OCI-LY1 (cell line): ENCODE data around the gene TNFRSF12A.
A peak's percentile ranks its signal among the peaks of the same experiment; 100 is the strongest.

Source experiments
- H2AFZ ChIP-seq: fragments of 200-600 bp; sonication (generic), shearing (Covaris generic); 2 replicates; pipeline ENCODE4 v1.6.0; 2014; ENCODE audit warnings: antibody characterized with exemption, mild to moderate bottlenecking, low read length
- H3F3A ChIP-seq: fragments of 200-600 bp; sonication (generic), shearing (Covaris generic); 2 replicates; pipeline ENCODE4 v1.6.0; 2014; ENCODE audit warnings: mild to moderate bottlenecking, antibody characterized with exemption, low read length, moderate library complexity; ENCODE audit not compliant: insufficient read depth
- H3K27ac ChIP-seq: fragments of 200-600 bp; sonication (generic); 2 replicates; pipeline ENCODE4 v1.5.1; 2014; ENCODE audit warnings: low read length, mixed run types, mild to moderate bottlenecking, low read depth; ENCODE audit not compliant: poor library complexity, severe bottlenecking
- H3K27me3 ChIP-seq: fragments of 200-600 bp; sonication (generic); 2 replicates; pipeline ENCODE4 v1.6.0; 2014; ENCODE audit warnings: antibody characterized with exemption, mild to moderate bottlenecking, low read length, moderate library complexity; ENCODE audit not compliant: insufficient read depth
- H3K36me3 ChIP-seq: fragments of 200-600 bp; sonication (generic); 2 replicates; pipeline ENCODE4 v1.6.1; 2014; ENCODE audit warnings: mild to moderate bottlenecking, antibody characterized with exemption, low read length, moderate library complexity, mixed read lengths; ENCODE audit not compliant: insufficient read depth
- H3K4me1 ChIP-seq: fragments of 200-600 bp; sonication (generic); 2 replicates; pipeline ENCODE4 v1.5.1; 2014; ENCODE audit warnings: mild to moderate bottlenecking, low read length, moderate library complexity; ENCODE audit not compliant: insufficient read depth, severe bottlenecking
- H3K4me2 ChIP-seq: fragments of 200-600 bp; sonication (generic), shearing (Covaris generic); 2 replicates; pipeline ENCODE4 v1.6.1; 2014; ENCODE audit warnings: low read length
- H3K4me3 ChIP-seq: fragments of 200-600 bp; sonication (generic); 2 replicates; pipeline ENCODE4 v1.5.1; 2014; ENCODE audit warnings: low read length, low read depth, mild to moderate bottlenecking, mixed read lengths; ENCODE audit not compliant: poor library complexity, severe bottlenecking
- H3K79me2 ChIP-seq: fragments of 200-600 bp; shearing (Covaris generic); 2 replicates; pipeline ENCODE4 v1.6.1; 2016; ENCODE audit warnings: mixed run types, low read length, mixed read lengths; ENCODE audit not compliant: insufficient read depth
- H3K9ac ChIP-seq: fragments of 200-600 bp; sonication (generic), shearing (Covaris generic); 2 replicates; pipeline ENCODE4 v1.6.1; 2014; ENCODE audit warnings: mild to moderate bottlenecking, low read length, mixed read lengths
- H3K9me2 ChIP-seq: fragments of 200-600 bp; sonication (generic), shearing (Covaris generic); 2 replicates; pipeline ENCODE4 v1.6.1; 2014; ENCODE audit warnings: low read depth, mild to moderate bottlenecking, low read length, mixed read lengths
- H3K9me3 ChIP-seq: fragments of 200-600 bp; shearing (Covaris generic); 2 replicates; pipeline ENCODE4 v1.6.1; 2014; ENCODE audit warnings: low read length, mixed read lengths
- H4K20me1 ChIP-seq: fragments of 200-600 bp; sonication (generic), shearing (Covaris generic); 2 replicates; pipeline ENCODE4 v1.6.0; 2016; ENCODE audit warnings: mild to moderate bottlenecking, low read length; ENCODE audit not compliant: insufficient read depth
- EZH2 ChIP-seq: fragments of 200-600 bp; sonication (generic), shearing (Covaris generic); IDR thresholded peaks from 2 replicates; pipeline ENCODE4 v1.8.0; 2017; ENCODE audit warnings: borderline replicate concordance, mixed run types, mild to moderate bottlenecking, antibody characterized with exemption, low read length, moderate library complexity, mixed read lengths
- TF ChIP-seq, protein P1 (sequence below): fragments of 200-600 bp; sonication (generic), shearing (Covaris generic); IDR thresholded peaks from 2 replicates; pipeline ENCODE4 v1.5.1; 2017; ENCODE audit warnings: mild to moderate bottlenecking, antibody characterized with exemption, low read length, moderate library complexity, mixed read lengths

TNFRSF12A gene

DNA sequence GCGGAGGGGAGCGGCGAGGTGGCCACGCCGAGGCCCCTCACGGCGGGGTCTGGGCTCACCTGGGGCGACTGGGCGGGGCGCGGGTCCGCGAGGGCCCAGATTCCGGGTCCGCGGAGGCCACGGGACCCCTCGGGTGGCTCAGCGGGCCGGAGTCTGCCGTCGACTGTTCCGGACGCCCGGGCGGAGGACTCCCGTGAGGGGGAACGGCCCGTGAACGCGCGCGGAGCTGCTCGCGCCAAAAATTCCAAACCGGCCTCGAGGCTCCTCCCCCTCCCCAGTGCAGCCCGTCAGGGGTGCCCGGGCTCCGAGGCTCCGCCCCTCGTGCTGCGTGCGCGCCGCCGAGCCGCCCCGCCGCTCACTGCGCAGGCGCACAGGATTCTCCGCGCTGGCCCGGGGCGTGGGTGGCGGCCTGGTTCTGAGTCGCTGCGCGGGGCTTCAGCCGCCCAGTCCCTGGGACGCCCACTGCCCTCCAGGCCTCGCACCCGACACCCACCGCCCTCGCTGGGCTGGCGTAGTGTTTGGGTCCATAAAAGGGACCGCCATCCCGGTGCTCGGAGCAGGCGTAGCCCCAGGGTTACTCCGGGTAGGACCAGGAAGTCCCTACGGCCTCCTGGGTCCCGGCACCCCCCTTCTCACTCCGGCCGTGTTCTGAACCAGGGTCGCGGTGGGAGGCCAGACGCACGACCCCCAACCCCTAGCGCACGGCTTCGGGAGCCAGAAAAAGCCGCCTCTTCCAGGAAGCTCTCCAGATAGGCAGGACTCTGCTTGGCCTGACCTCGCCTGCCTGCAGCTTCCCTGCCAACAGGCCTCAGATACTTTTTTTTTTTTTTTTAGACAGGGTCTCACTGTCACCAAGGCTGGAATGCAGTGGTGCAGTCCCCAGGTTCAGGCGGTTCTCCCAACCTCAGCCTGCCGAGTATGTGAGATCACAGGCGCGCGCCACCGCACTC lies 39.7 kb upstream of the TNFRSF12A start, which contains the start of gene PKMYT1:
Gene PKMYT1, minus strand, starts transcription at position 220 of the 950 bp plus-strand sequence. CDS start 789 bp downstream, outside the sequence.
- H3F3A ChIP-seq: no peaks in the 10 kb centered on the region
- H3K9me2 ChIP-seq: no peaks in the 10 kb centered on the region
- peaks cover 52% of the 10 kb centered on the region for H3K4me1 ChIP-seq
- H3K79me2 ChIP-seq: peaks cover 3% of the 10 kb centered on the region; the same call in 1 of the 2 replicates
- H4K20me1 ChIP-seq: no peaks in the 10 kb centered on the region
- H3K4me3 ChIP-seq: peak within 1 kb of the TSS; percentile 96
- H2AFZ ChIP-seq: no peak within 1 kb of the TSS
- H3K27me3 ChIP-seq: no peaks in the 10 kb centered on the region
- no peaks in the 10 kb centered on the region for H3K9me3 ChIP-seq
- H3K36me3 ChIP-seq: peaks cover 29% of the 10 kb centered on the region
- H3K9ac ChIP-seq: peak within 1 kb of the TSS; percentile 91
- peak within 1 kb of the TSS; percentile 61 for H3K27ac ChIP-seq
- H3K4me2 ChIP-seq: peak within 1 kb of the TSS; percentile 85
- TF ChIP-seq EZH2: no peak
- TF ChIP-seq, protein P1, sequence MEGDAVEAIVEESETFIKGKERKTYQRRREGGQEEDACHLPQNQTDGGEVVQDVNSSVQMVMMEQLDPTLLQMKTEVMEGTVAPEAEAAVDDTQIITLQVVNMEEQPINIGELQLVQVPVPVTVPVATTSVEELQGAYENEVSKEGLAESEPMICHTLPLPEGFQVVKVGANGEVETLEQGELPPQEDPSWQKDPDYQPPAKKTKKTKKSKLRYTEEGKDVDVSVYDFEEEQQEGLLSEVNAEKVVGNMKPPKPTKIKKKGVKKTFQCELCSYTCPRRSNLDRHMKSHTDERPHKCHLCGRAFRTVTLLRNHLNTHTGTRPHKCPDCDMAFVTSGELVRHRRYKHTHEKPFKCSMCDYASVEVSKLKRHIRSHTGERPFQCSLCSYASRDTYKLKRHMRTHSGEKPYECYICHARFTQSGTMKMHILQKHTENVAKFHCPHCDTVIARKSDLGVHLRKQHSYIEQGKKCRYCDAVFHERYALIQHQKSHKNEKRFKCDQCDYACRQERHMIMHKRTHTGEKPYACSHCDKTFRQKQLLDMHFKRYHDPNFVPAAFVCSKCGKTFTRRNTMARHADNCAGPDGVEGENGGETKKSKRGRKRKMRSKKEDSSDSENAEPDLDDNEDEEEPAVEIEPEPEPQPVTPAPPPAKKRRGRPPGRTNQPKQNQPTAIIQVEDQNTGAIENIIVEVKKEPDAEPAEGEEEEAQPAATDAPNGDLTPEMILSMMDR: no peak

DNA sequence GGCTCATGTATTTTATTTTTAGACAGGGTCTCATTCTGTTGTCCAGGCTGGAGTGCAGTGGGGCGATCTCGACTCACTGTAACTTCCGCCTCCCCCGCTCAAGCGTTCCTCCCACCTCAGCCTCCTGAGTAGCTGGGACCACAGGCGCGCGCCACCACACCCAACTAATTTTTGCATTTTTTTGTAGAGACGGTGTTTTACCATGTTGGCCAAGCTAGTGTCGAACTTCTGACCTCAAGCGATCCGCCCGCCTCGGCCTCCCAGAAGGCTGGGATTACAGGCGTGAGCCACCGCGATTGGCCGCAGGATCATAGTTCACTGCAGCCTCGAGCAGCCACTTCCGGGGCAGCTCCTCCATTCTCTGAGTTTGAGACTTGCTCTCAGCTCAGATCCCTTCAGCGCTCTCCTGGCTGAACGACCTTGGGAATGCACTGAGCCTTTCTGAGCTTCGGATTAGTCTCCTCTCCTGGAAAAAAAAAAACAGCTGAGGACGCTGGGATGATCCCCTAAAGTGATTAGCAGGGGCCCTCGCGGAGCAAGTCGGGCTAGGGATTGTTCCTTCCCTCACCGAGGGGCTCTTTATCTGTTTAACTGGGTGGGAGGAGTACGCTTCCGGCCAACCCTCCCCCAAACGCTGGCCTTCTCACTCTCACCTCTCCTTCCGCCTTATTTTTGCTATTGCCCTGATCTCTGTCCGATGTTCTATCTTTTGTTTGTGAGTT lies 38.8 kb upstream of the TNFRSF12A start:
- Histone ChIP-seq H3F3A (no peaks in the 10 kb centered on the region), H3K36me3 (peaks cover 20% of the 10 kb centered on the region), H3K4me3 (peak overlapping the region; percentile 96), H3K4me1 (peaks cover 49% of the 10 kb centered on the region), H3K27me3 (no peaks in the 10 kb centered on the region), H3K9ac (peak overlapping the region; percentile 91; the same call in 1 of the 2 replicates), H3K27ac (no peak overlapping the region), H4K20me1 (no peaks in the 10 kb centered on the region), H3K79me2 (peaks cover 3% of the 10 kb centered on the region; the same call in 1 of the 2 replicates), H2AFZ (no peak overlapping the region), H3K9me2 (no peaks in the 10 kb centered on the region), H3K9me3 (no peaks in the 10 kb centered on the region), H3K4me2 (peak overlapping the region; percentile 85)
- no peak for TF ChIP-seq EZH2

DNA sequence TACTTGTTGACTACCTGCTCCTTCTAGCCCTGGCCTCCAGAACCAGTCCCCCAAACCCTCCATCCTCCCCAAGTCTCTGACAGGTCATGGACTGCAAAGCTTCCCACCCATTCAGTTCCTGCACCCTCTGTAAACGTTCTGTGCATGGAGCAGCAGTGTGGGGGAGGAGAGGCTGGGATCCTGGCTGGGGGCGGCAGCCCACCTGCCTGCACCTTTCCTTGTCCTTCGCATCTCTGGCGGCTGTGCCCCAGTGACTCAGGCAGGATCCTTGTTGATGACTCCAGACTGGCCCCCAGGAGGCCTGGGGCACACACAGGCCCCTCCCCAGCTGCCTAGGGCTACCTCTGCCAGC lies 38.3 kb upstream of the TNFRSF12A start:
- no peak overlapping the region for H3K27ac ChIP-seq
- no peak overlapping the region for H3K4me2 ChIP-seq

More for the DNA sequence above, 38.3 kb upstream of the TNFRSF12A start:
- TF ChIP-seq, protein P1: no peak
- TF ChIP-seq EZH2: no peak
- Histone ChIP-seq H3K9me2 (no peaks in the 10 kb centered on the region), H3K79me2 (peaks cover 3% of the 10 kb centered on the region; the same call in 1 of the 2 replicates), H3K4me3 (no peak overlapping the region), H4K20me1 (no peaks in the 10 kb centered on the region), H3F3A (no peaks in the 10 kb centered on the region), H3K9ac (no peak overlapping the region), H2AFZ (no peak overlapping the region), H3K36me3 (peaks cover 15% of the 10 kb centered on the region; the same call in 1 of the 2 replicates), H3K9me3 (no peaks in the 10 kb centered on the region), H3K27me3 (peaks cover 3% of the 10 kb centered on the region; the same call in 1 of the 2 replicates), H3K4me1 (peaks cover 49% of the 10 kb centered on the region)
